DND-41 (cell line): ENCODE results near the gene CRY2.

ENCODE experiments used
- ATAC-seq: fragments of 200-7000 bp; cut with Tn5 transposase; 3 replicates; pipeline ENCODE4 v1.9.1; 2021; ENCODE audit warnings: low read depth; ENCODE audit not compliant: insufficient read depth
- DNase-seq: peaks from one replicate; pipeline ENCODE4 v3.0.0-alpha.2; 2020
- H2AFZ ChIP-seq: 2 replicates; pipeline ENCODE4 v1.6.0; 2012; ENCODE audit warnings: low read depth, low read length
- H3K27ac ChIP-seq: 2 replicates; pipeline ENCODE4 v1.5.1; 2012; ENCODE audit warnings: low read length, inconsistent platforms
- H3K27me3 ChIP-seq: fragments of 200-600 bp; sonication (generic); 2 replicates; pipeline ENCODE4 v1.6.0; 2012; ENCODE audit warnings: low read length, mild to moderate bottlenecking, inconsistent platforms; ENCODE audit not compliant: insufficient read depth, poor library complexity
- H3K36me3 ChIP-seq: 2 replicates; pipeline ENCODE4 v1.5.1; 2012; ENCODE audit warnings: low read length, inconsistent platforms; ENCODE audit not compliant: insufficient read depth
- H3K4me1 ChIP-seq: 2 replicates; pipeline ENCODE4 v1.5.1; 2012; ENCODE audit warnings: mild to moderate bottlenecking, low read length; ENCODE audit not compliant: insufficient read depth
- H3K4me2 ChIP-seq: 2 replicates; pipeline ENCODE4 v1.6.0; 2012; ENCODE audit warnings: mild to moderate bottlenecking, moderate library complexity, low read length, inconsistent platforms; ENCODE audit not compliant: insufficient read depth
- H3K4me3 ChIP-seq, 2 experiments: fragments of 200-600 bp in 1 of 2; shearing (Covaris generic) in 1 of 2; 2 replicates each; pipeline ENCODE4 v1.5.1; 2012 to 2016; ENCODE audit warnings: inconsistent platforms in 2 of 2, low read length in 2 of 2, mild to moderate bottlenecking in 2 of 2, low read depth in 1 of 2, moderate library complexity in 1 of 2
- H3K79me2 ChIP-seq: 2 replicates; pipeline ENCODE4 v1.6.0; 2012; ENCODE audit warnings: low read length, inconsistent platforms; ENCODE audit not compliant: insufficient read depth
- H3K9ac ChIP-seq: 2 replicates; pipeline ENCODE4 v1.6.0; 2012; ENCODE audit warnings: low read depth, mild to moderate bottlenecking, inconsistent platforms, low read length, moderate library complexity
- H3K9me3 ChIP-seq: 2 replicates; pipeline ENCODE4 v1.5.1; 2012; ENCODE audit warnings: low read length, moderate library complexity, mild to moderate bottlenecking, inconsistent platforms; ENCODE audit not compliant: insufficient read depth, severe bottlenecking
- H4K20me1 ChIP-seq: 2 replicates; pipeline ENCODE4 v1.6.0; 2012; ENCODE audit warnings: low read length; ENCODE audit not compliant: insufficient read depth
- CTCF ChIP-seq: IDR thresholded peaks from 2 replicates; pipeline ENCODE4 v1.5.1; 2012; ENCODE audit warnings: borderline replicate concordance, low read length, moderate library complexity, mild to moderate bottlenecking; ENCODE audit not compliant: poor library complexity, severe bottlenecking; ENCODE audit errors: extremely low read depth
- EZH2 ChIP-seq: IDR thresholded peaks from 3 replicates; pipeline ENCODE4 v1.6.1; 2012; ENCODE audit warnings: borderline replicate concordance, low read depth, mild to moderate bottlenecking, moderate library complexity, low read length, inconsistent platforms; ENCODE audit not compliant: severe bottlenecking

The CRY2 gene

GRCh38 chr11:45855308-45855707 is 8.0 kb downstream of the CRY2 start:
- Histone ChIP-seq H3K9me3 (no peaks in the 10 kb centered on the region), H3K9ac (no peak overlapping the region), H3K27ac (no peak overlapping the region), H3K4me3 (no peak overlapping the region), H3K79me2 (peaks cover 34% of the 10 kb centered on the region), H4K20me1 (peaks cover 18% of the 10 kb centered on the region; the same call in 1 of the 2 replicates), H3K27me3 (no peaks in the 10 kb centered on the region), H3K4me1 (no peaks in the 10 kb centered on the region), H3K36me3 (peaks cover 41% of the 10 kb centered on the region), H3K4me2 (no peak overlapping the region), H2AFZ (no peak overlapping the region)
- DNase-seq (no peak), ATAC-seq (no peak)
- TF ChIP-seq EZH2 (no peak), CTCF (no peak)

- Histone ChIP-seq H3K79me2 (peaks cover 27% of the 10 kb centered on the region), H3K9me3 (no peaks in the 10 kb centered on the region), H3K27ac (no peak overlapping the region), H3K36me3 (peaks cover 49% of the 10 kb centered on the region), H3K27me3 (no peaks in the 10 kb centered on the region), H3K4me2 (no peak overlapping the region), H4K20me1 (peaks cover 13% of the 10 kb centered on the region; the same call in 1 of the 2 replicates), H3K4me3 (no peak overlapping the region), H3K4me1 (no peaks in the 10 kb centered on the region), H2AFZ (no peak overlapping the region), H3K9ac (no peak overlapping the region)
- no peak for ATAC-seq
- no peak for DNase-seq
- TF ChIP-seq EZH2 (no peak), CTCF (no peak)
Measured at GRCh38 chr11:45856044-45856468, 8.8 kb downstream of the CRY2 start.

- DNase-seq (no peak), ATAC-seq (no peak)
- Histone ChIP-seq H4K20me1 (peaks cover 4% of the 10 kb centered on the region; the same call in 1 of the 2 replicates), H2AFZ (no peak overlapping the region), H3K4me2 (no peak overlapping the region), H3K4me3 (no peak overlapping the region), H3K36me3 (peaks cover 68% of the 10 kb centered on the region), H3K79me2 (peaks cover 12% of the 10 kb centered on the region), H3K9me3 (no peaks in the 10 kb centered on the region), H3K4me1 (no peaks in the 10 kb centered on the region), H3K27ac (no peak overlapping the region), H3K9ac (no peak overlapping the region), H3K27me3 (no peaks in the 10 kb centered on the region)
- TF ChIP-seq EZH2 (no peak), CTCF (no peak)
Measured at GRCh38 chr11:45857961-45858474, 10.7 kb downstream of the CRY2 start.
